CD4-positive, CD25-positive, alpha-beta regulatory T cell (primary cell): ENCODE results near the gene SMOC2. TPM values are rescaled to one million over a fixed set of nuclear protein-coding genes. Genes with fewer than 3 reads are reported as not detected.
"Not testable (repeated sequence)": the region's sequence is repeated elsewhere in the genome, so short reads cannot be mapped to it uniquely, and the experiment has no call there.

Source experiments
- ATAC-seq, 2 donors: fragments of 150-1000 bp; cut with Tn5 transposase; one replicate each; pipeline ENCODE4 v1.10.0; 2021; ENCODE audit warnings: low read depth in 2 of 2, moderate number of reproducible peaks in 2 of 2, moderate library complexity in 1 of 2
- DNase-seq, 3 donors: peaks; one replicate each; pipeline versions ENCODE4 v3.0.0 to v3.0.0-alpha.2; 2012 to 2022; ENCODE audit warnings: mixed read lengths in 1 of 3
- H3K27ac ChIP-seq: one replicate; pipeline ENCODE4 v1.7.0; 2013; ENCODE audit warnings: mild to moderate bottlenecking, low read length; ENCODE audit not compliant: insufficient read depth, poor library complexity, severe bottlenecking
- H3K27me3 ChIP-seq: one replicate; pipeline ENCODE4 v1.7.0; 2013; ENCODE audit warnings: low read length; ENCODE audit not compliant: control insufficient read depth, insufficient read depth
- H3K36me3 ChIP-seq: one replicate; pipeline ENCODE4 v1.7.0; 2013; ENCODE audit warnings: mild to moderate bottlenecking, low read length, moderate library complexity; ENCODE audit not compliant: control insufficient read depth, insufficient read depth
- H3K4me1 ChIP-seq: 2 replicates; pipeline ENCODE4 v1.7.0; 2013; ENCODE audit warnings: mild to moderate bottlenecking, low read length; ENCODE audit not compliant: insufficient read depth, control insufficient read depth, poor library complexity, severe bottlenecking
- H3K4me3 ChIP-seq: one replicate; pipeline ENCODE4 v1.7.0; 2013; ENCODE audit warnings: low read depth, mild to moderate bottlenecking, low read length, moderate library complexity
- H3K9me3 ChIP-seq, 2 experiments: 1 replicate in 1 of 2; 2 replicates in 1 of 2; pipeline ENCODE4 v1.7.0; 2013; ENCODE audit warnings: low read length in 2 of 2, mild to moderate bottlenecking in 1 of 2, moderate library complexity in 1 of 2; ENCODE audit not compliant: control insufficient read depth in 2 of 2
- H3K27ac Mint-ChIP-seq, 3 donors: one replicate each; pipeline ENCODE4 v1.8.0; 2020 to 2022; ENCODE audit warnings: mild to moderate bottlenecking in 3 of 3, mixed read lengths in 3 of 3, moderate library complexity in 2 of 3
- H3K27me3 Mint-ChIP-seq: one replicate; pipeline ENCODE4 v1.8.0; 2022; ENCODE audit warnings: mild to moderate bottlenecking, mixed read lengths
- H3K36me3 Mint-ChIP-seq: one replicate; pipeline ENCODE4 v1.8.0; 2020; ENCODE audit warnings: mixed read lengths
- H3K4me1 Mint-ChIP-seq, 4 donors: one replicate each; pipeline ENCODE4 v1.8.0; 2020 to 2022; ENCODE audit warnings: mixed read lengths in 4 of 4, mild to moderate bottlenecking in 1 of 4
- H3K4me3 Mint-ChIP-seq, 4 donors: one replicate each; pipeline ENCODE4 v1.8.0; 2020 to 2022; ENCODE audit warnings: mild to moderate bottlenecking in 4 of 4, mixed read lengths in 4 of 4, moderate library complexity in 3 of 4
- H3K9me3 Mint-ChIP-seq, 7 donors: one replicate each; pipeline ENCODE4 v1.8.0; 2020 to 2022; ENCODE audit warnings: mixed read lengths in 7 of 7, mild to moderate bottlenecking in 3 of 7, moderate library complexity in 2 of 7
- polyA plus RNA-seq, 4 donors: library from polyadenylated mRNA; unstranded; fragments of 300-500 nt; fragmentation: Illumina TruSeq; gene quantifications; one replicate each; pipeline ENCODE4 v1.2.3, GENCODE V29; 2021
- total RNA-seq: library from RNA; stranded (reverse); gene quantifications from one replicate; pipeline ENCODE4 v1.2.3, GENCODE V29; 2022

SMOC2 gene
- total and polyA plus RNA-seq, 5 donors from 2014 or later, result not detected

DNA sequence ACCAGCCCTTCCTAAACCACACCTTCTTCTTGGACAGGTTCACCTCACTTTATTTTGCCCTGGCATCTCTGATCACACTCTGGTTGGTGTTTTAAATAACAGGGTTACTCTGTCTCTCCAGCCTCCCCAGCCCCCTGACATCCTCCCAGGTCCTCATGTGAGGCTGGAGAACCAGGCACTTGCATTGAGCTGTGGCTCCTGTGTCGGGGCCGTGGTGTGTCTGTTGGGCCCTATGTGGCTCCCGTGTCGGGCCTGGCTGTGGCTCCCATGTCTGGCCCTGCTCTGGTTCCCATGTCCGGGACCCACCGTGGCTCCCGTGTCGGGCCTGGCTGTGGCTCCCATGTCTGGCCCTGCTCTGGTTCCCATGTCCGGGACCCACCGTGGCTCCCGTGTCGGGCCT, 170.0 kb downstream of the SMOC2 start:
- not testable (repeated sequence) for ATAC-seq, H3K4me1 ChIP-seq, H3K27me3 ChIP-seq, H3K4me3 Mint-ChIP-seq, H3K9me3 Mint-ChIP-seq, H3K4me3 ChIP-seq, H3K36me3 Mint-ChIP-seq, H3K27ac ChIP-seq, DNase-seq, H3K36me3 ChIP-seq, H3K4me1 Mint-ChIP-seq, H3K27ac Mint-ChIP-seq, H3K27me3 Mint-ChIP-seq, H3K9me3 ChIP-seq

GRCh38 chr6:168611691-168612090, 170.7 kb downstream of the SMOC2 start:
- no peak for DNase-seq
- no peak overlapping the region for H3K4me3 Mint-ChIP-seq
- H3K4me1 Mint-ChIP-seq, result peaks cover 0 to 2% (median 0%) of the 10 kb centered on the region in 4 donors
- no peak overlapping the region for H3K27ac Mint-ChIP-seq
- no peaks in the 10 kb centered on the region for H3K27me3 Mint-ChIP-seq
- H3K4me3 ChIP-seq, result no peak overlapping the region
- H3K4me1 ChIP-seq, result no peaks in the 10 kb centered on the region
- H3K36me3 Mint-ChIP-seq, result no peaks in the 10 kb centered on the region
- peaks cover 0 to 6% (median 0%) of the 10 kb centered on the region in 7 donors for H3K9me3 Mint-ChIP-seq
- ATAC-seq, result no peak
- H3K36me3 ChIP-seq, result no peaks in the 10 kb centered on the region
- H3K9me3 ChIP-seq, result no peaks in the 10 kb centered on the region
- H3K27me3 ChIP-seq, result no peaks in the 10 kb centered on the region
- H3K27ac ChIP-seq, result no peak overlapping the region

GRCh38 chr6:168612586-168612985, 171.6 kb downstream of the SMOC2 start:
- no peak overlapping the region for H3K27ac ChIP-seq
- no peak overlapping the region for H3K27ac Mint-ChIP-seq
- DNase-seq (no peak), ATAC-seq (no peak)
- no peaks in the 10 kb centered on the region for H3K27me3 ChIP-seq
- peaks cover 0 to 2% (median 0%) of the 10 kb centered on the region in 4 donors for H3K4me1 Mint-ChIP-seq
- no peaks in the 10 kb centered on the region for H3K36me3 Mint-ChIP-seq
- no peak overlapping the region for H3K4me3 ChIP-seq
- H3K9me3 Mint-ChIP-seq, result peaks cover 0 to 6% (median 0%) of the 10 kb centered on the region in 7 donors
- H3K9me3 ChIP-seq, result no peaks in the 10 kb centered on the region
- no peaks in the 10 kb centered on the region for H3K36me3 ChIP-seq
- H3K4me1 ChIP-seq, result no peaks in the 10 kb centered on the region
- H3K27me3 Mint-ChIP-seq, result no peaks in the 10 kb centered on the region
- no peak overlapping the region for H3K4me3 Mint-ChIP-seq

DNA sequence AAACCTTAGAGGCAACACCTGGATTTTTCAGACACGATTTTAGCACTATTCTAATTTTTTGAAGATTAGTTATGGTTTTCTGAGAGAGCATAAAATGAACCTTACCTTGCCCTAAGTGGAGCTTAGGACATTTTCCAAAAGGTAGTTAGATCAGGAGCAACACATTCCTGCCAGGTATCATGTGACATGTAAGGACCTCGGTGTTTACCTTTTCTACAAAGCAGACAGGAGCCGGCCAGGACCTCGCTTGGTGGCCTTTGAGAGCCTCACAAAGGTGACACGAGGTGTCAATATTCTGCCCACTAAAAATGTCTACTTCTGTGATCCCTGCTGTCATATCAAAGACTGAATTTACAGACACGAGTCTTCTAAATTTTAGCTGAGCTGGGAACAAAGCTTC, 174.9 kb downstream of the SMOC2 start:
- ATAC-seq (no peak), DNase-seq (no peak)
- no peaks in the 10 kb centered on the region for H3K9me3 ChIP-seq
- H3K27me3 ChIP-seq, result no peaks in the 10 kb centered on the region
- no peak overlapping the region for H3K4me3 ChIP-seq
- no peak overlapping the region for H3K4me3 Mint-ChIP-seq
- H3K36me3 ChIP-seq, result no peaks in the 10 kb centered on the region
- no peak overlapping the region for H3K27ac ChIP-seq
- H3K9me3 Mint-ChIP-seq, result peaks cover 0 to 6% (median 0%) of the 10 kb centered on the region in 7 donors
- H3K27ac Mint-ChIP-seq, result no peak overlapping the region
- no peaks in the 10 kb centered on the region for H3K36me3 Mint-ChIP-seq
- H3K27me3 Mint-ChIP-seq, result peaks cover 4% of the 10 kb centered on the region
- peaks cover 0 to 15% (median 0%) of the 10 kb centered on the region in 4 donors for H3K4me1 Mint-ChIP-seq
- H3K4me1 ChIP-seq, result no peaks in the 10 kb centered on the region

GRCh38 chr6:168616816-168617765, 176.1 kb downstream of the SMOC2 start:
- no peak for ATAC-seq
- Histone ChIP-seq H3K9me3 (no peaks in the 10 kb centered on the region), H3K27ac (no peak overlapping the region), H3K27me3 (no peaks in the 10 kb centered on the region), H3K36me3 (no peaks in the 10 kb centered on the region), H3K4me3 (no peak overlapping the region), H3K4me1 (no peaks in the 10 kb centered on the region)
- peaks cover 4% of the 10 kb centered on the region for H3K27me3 Mint-ChIP-seq
- no peaks in the 10 kb centered on the region for H3K36me3 Mint-ChIP-seq
- H3K9me3 Mint-ChIP-seq, result peaks cover 0 to 6% (median 2%) of the 10 kb centered on the region in 7 donors
- no peak overlapping the region for H3K27ac Mint-ChIP-seq
- H3K4me3 Mint-ChIP-seq, result no peak overlapping the region
- DNase-seq, result no peak
- peaks cover 0 to 15% (median 0%) of the 10 kb centered on the region in 4 donors for H3K4me1 Mint-ChIP-seq

GRCh38 chr6:168618546-168619315, 177.7 kb downstream of the SMOC2 start:
- Histone ChIP-seq H3K36me3 (no peaks in the 10 kb centered on the region), H3K27me3 (no peaks in the 10 kb centered on the region), H3K27ac (no peak overlapping the region), H3K4me3 (no peak overlapping the region), H3K4me1 (no peaks in the 10 kb centered on the region), H3K9me3 (peaks cover 0 to 3% of the 10 kb centered on the region in 2 experiments)
- H3K9me3 Mint-ChIP-seq, result peaks cover 0 to 6% (median 2%) of the 10 kb centered on the region in 7 donors
- peaks cover 4% of the 10 kb centered on the region for H3K27me3 Mint-ChIP-seq
- peaks cover 0 to 15% (median 0%) of the 10 kb centered on the region in 4 donors for H3K4me1 Mint-ChIP-seq
- H3K36me3 Mint-ChIP-seq, result no peaks in the 10 kb centered on the region
- H3K27ac Mint-ChIP-seq, result no peak overlapping the region
- H3K4me3 Mint-ChIP-seq, result no peak overlapping the region
- DNase-seq (no peak), ATAC-seq (no peak)

DNA sequence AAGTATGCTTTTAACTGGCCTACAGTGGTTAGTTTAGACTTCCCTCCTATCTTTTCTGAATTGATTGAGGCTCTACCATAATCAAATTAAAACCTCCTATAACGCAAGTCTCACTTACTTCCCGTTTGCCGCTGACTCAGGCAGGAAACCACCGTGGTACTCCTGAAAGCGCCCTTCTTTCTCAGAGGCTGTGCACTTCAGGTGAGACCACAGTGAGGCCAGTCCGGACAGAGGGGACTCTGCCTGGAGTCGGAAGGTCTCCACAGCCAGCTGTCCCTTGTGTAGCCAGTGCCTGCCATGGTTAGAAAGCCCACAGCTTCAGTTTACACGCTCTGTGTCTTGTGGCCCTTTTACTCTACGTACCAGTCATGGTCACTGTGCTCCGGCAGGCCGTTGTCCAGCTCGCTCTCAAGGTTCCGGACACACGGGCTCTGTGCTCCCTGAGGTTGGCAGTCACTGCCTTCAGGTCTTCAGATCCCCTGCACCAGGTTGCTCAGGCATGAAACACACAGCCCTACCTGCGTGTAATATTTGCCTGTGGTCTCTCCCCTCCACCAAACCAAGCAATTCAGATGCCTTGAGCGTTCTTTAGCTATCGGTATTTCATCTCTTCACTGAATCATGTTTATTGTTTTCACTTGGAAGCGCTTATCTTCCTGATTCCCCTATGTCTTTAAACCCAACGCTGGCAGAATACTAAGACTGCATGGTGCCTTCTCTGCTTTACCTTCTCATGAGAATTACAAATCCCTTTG, 178.8 kb downstream of the SMOC2 start:
- H3K4me3 Mint-ChIP-seq, result peak overlapping the region in 1 of 4 donors; percentile 44
- peaks cover 4% of the 10 kb centered on the region for H3K27me3 Mint-ChIP-seq
- ATAC-seq, result peak in 1 of 2 donors; percentile 28

More for the DNA sequence above, 178.8 kb downstream of the SMOC2 start:
- Histone ChIP-seq H3K27ac (no peak overlapping the region), H3K9me3 (peaks cover 0 to 3% of the 10 kb centered on the region in 2 experiments), H3K36me3 (no peaks in the 10 kb centered on the region), H3K27me3 (no peaks in the 10 kb centered on the region), H3K4me3 (no peak overlapping the region), H3K4me1 (no peaks in the 10 kb centered on the region)
- Mint-ChIP-seq H3K4me1 (peaks cover 0 to 19% (median 0%) of the 10 kb centered on the region in 4 donors), H3K9me3 (peaks cover 0 to 6% (median 2%) of the 10 kb centered on the region in 7 donors), H3K27ac (peak overlapping the region in 1 of 3 donors; percentile 72), H3K36me3 (no peaks in the 10 kb centered on the region)
- DNase-seq, result no peak
